Suprapubic skin (tissue), 3 donors: ENCODE results near the gene LRP6.

Experiments
- EP300 ChIP-seq: sonication (generic); formaldehyde crosslinking; IDR thresholded peaks from one replicate; pipeline ENCODE4 v1.6.1; 2017; ENCODE audit warnings: antibody characterized with exemption
- POLR2A ChIP-seq, 2 donors: fragments of 450-650 bp; IDR thresholded peaks; one replicate each; pipeline ENCODE4 v1.6.1; 2017; ENCODE audit warnings: antibody characterized with exemption in 2 of 2, mild to moderate bottlenecking in 2 of 2, moderate library complexity in 2 of 2
- TF ChIP-seq, protein P1 (sequence below), 2 donors: fragments of 200-600 bp in 1 of 2; fragments of 450-650 bp in 1 of 2; sonication (generic) in 1 of 2; IDR thresholded peaks; one replicate each; pipeline ENCODE4 v1.5.1; 2016 to 2019; ENCODE audit warnings: antibody characterized with exemption in 2 of 2, mild to moderate bottlenecking in 1 of 2, moderate library complexity in 1 of 2

DNA sequence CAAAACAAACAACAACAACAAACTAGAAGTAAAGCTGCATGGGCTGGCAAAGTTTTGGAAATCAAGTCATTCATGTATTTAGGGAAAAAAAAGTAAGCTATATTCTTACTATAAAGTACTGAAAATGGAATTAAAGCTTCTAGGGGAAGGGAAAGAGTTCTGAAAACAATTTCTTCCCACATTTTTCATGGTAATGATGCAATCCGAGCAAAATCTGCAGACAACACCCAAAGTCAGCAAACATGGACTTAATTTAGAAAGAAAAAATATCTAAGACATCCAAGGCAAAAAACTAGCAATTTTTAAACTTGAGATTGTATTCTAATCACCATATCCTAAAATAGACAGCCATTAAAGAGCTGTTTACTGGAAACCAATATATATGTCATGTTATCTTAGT is 86.3 kb downstream of the LRP6 start:
- TF ChIP-seq, protein P1, sequence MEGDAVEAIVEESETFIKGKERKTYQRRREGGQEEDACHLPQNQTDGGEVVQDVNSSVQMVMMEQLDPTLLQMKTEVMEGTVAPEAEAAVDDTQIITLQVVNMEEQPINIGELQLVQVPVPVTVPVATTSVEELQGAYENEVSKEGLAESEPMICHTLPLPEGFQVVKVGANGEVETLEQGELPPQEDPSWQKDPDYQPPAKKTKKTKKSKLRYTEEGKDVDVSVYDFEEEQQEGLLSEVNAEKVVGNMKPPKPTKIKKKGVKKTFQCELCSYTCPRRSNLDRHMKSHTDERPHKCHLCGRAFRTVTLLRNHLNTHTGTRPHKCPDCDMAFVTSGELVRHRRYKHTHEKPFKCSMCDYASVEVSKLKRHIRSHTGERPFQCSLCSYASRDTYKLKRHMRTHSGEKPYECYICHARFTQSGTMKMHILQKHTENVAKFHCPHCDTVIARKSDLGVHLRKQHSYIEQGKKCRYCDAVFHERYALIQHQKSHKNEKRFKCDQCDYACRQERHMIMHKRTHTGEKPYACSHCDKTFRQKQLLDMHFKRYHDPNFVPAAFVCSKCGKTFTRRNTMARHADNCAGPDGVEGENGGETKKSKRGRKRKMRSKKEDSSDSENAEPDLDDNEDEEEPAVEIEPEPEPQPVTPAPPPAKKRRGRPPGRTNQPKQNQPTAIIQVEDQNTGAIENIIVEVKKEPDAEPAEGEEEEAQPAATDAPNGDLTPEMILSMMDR (IDR thresholded peaks at IDR 0.05), result no peak
- TF ChIP-seq EP300, result no peak
- no peak for TF ChIP-seq POLR2A (IDR thresholded peaks at IDR 0.05)
